Hypothalamus (tissue), 51 donors: ENCODE data around the gene NTSR2.
A peak's percentile ranks its signal among the peaks of the same experiment; 100 is the strongest.

Experiments
- DNase-seq, 51 donors: peaks; one replicate each; lab custom pipeline; 2025; lab: John Stamatoyannopoulos, UW

NTSR2 gene

GRCh38 chr2:11659115-11659475 is 10.9 kb downstream of the NTSR2 start:
- no peak for DNase-seq

GRCh38 chr2:11658208-11659114 is 11.5 kb downstream of the NTSR2 start:
- DNase-seq = no peak

GRCh38 chr2:11657646-11658045 is 12.3 kb downstream of the NTSR2 start:
- peak in 21 of 51 donors; percentile 3 to 67 (median 41) for DNase-seq

GRCh38 chr2:11657195-11657594 is 12.8 kb downstream of the NTSR2 start:
- no peak for DNase-seq

- no peak for DNase-seq
Observed at GRCh38 chr2:11656671-11657101, 13.3 kb downstream of the NTSR2 start.

- no peak for DNase-seq
Observed at GRCh38 chr2:11656252-11656651, 13.7 kb downstream of the NTSR2 start.

GRCh38 chr2:11655495-11655894 is 14.5 kb downstream of the NTSR2 start:
- no peak for DNase-seq

GRCh38 chr2:11652553-11652952 is 17.4 kb downstream of the NTSR2 start:
- DNase-seq = peak in 13 of 51 donors; percentile 3 to 69 (median 45)

- DNase-seq = no peak
Observed at GRCh38 chr2:11651856-11652548, 18.0 kb downstream of the NTSR2 start.

GRCh38 chr2:11649093-11649492 is 20.9 kb downstream of the NTSR2 start:
- DNase-seq = no peak

- peak in 2 of 51 donors; percentile 20 to 35 for DNase-seq
Observed at GRCh38 chr2:11647834-11648600, 22.0 kb downstream of the NTSR2 start.

- DNase-seq = no peak
Observed at GRCh38 chr2:11646530-11646929, 23.5 kb downstream of the NTSR2 start.

GRCh38 chr2:11644293-11644692 is 25.7 kb downstream of the NTSR2 start:
- no peak for DNase-seq

- no peak for DNase-seq
Observed at GRCh38 chr2:11642972-11643371, 27.0 kb downstream of the NTSR2 start.

- no peak for DNase-seq
Observed at GRCh38 chr2:11640132-11640531, 29.9 kb downstream of the NTSR2 start.

GRCh38 chr2:11639503-11639902 is 30.5 kb downstream of the NTSR2 start:
- no peak for DNase-seq

- DNase-seq = no peak
Observed at GRCh38 chr2:11637546-11637945, 32.4 kb downstream of the NTSR2 start.

GRCh38 chr2:11636593-11637295 is 33.3 kb downstream of the NTSR2 start:
- DNase-seq = no peak

- DNase-seq = no peak
Observed at GRCh38 chr2:11635141-11635540, 34.9 kb downstream of the NTSR2 start.

GRCh38 chr2:11634584-11634983 is 35.4 kb downstream of the NTSR2 start:
- DNase-seq = no peak
